ENCODE measurements around the gene SEC23A. TPM values are rescaled to one million over a fixed set of nuclear protein-coding genes. Genes with fewer than 3 reads are reported as not detected.

SEC23A gene
- total RNA-seq (2022; extraction: Qiagen RNA extraction) = 49.3 to 97.2 TPM (median 74.3 TPM) in 5 replicates

GRCh38 chr14:39102969-39103957, at the start of gene SEC23A:
SEC23A (minus strand) TSS chr14:39103235; CDS start chr14:39096118, 7,117 bp downstream.

GRCh38 chr14:39114073-39114838, 11.2 kb upstream of the SEC23A start, which contains the start of gene GEMIN2:
GEMIN2 (plus strand) TSS chr14:39114323; CDS start chr14:39114339, 16 bp downstream.

Other genes starting within 250 kb of the SEC23A start
- gene GEMIN2, start 11.1 kb upstream of the SEC23A start, total RNA-seq (2022; extraction: Qiagen RNA extraction) = 20.2 to 28.4 TPM (median 22.6 TPM) in 5 replicates
- 12.4 to 15.2 TPM (median 13.3 TPM) in 5 replicates for gene TRAPPC6B, start 67.1 kb upstream of the SEC23A start, total RNA-seq (2022; extraction: Qiagen RNA extraction)
- 39.0 to 51.5 TPM (median 42.7 TPM) in 5 replicates for gene PNN, start 72.0 kb upstream of the SEC23A start, total RNA-seq (2022; extraction: Qiagen RNA extraction)
- 18.3 to 21.0 TPM (median 20.1 TPM) in 5 replicates for gene MIA2, start 130.7 kb upstream of the SEC23A start, total RNA-seq (2022; extraction: Qiagen RNA extraction)

Measured in A549 treated with Mapracorat at 1 μM for 4 hours (cell line).